ENCODE measurements around the gene RASAL2.
"Not testable (repeated sequence)": the region's sequence is repeated elsewhere in the genome, so short reads cannot be mapped to it uniquely, and the experiment has no call there.

Gene RASAL2

GRCh38 chr1:178345238-178345637 is 251.3 kb downstream of the RASAL2 start:
- ATAC-seq (no peak), DNase-seq (no peak)

- ATAC-seq, result no peak
- no peak for DNase-seq
These were observed 251.9 kb downstream of the RASAL2 start for GRCh38 chr1:178345807-178346206.

- ATAC-seq, result no peak
- DNase-seq, result no peak
These were observed 255.9 kb downstream of the RASAL2 start for GRCh38 chr1:178349801-178350200.

- ATAC-seq, DNase-seq: not testable (repeated sequence)
These were observed 258.0 kb downstream of the RASAL2 start for GRCh38 chr1:178351911-178352310.

- no peak for DNase-seq
- no peak for ATAC-seq
These were observed 259.0 kb downstream of the RASAL2 start for GRCh38 chr1:178352790-178353416.

GRCh38 chr1:178353524-178353923 is 259.6 kb downstream of the RASAL2 start:
- ATAC-seq, result no peak
- no peak for DNase-seq

- DNase-seq (no peak), ATAC-seq (no peak)
These were observed 260.9 kb downstream of the RASAL2 start for GRCh38 chr1:178354816-178355215.

GRCh38 chr1:178356299-178356698 is 262.4 kb downstream of the RASAL2 start:
- ATAC-seq, result no peak

GRCh38 chr1:178358456-178358855 is 264.6 kb downstream of the RASAL2 start:
- DNase-seq (no peak), ATAC-seq (no peak)

More at GRCh38 chr1:178356299-178356698, 262.4 kb downstream of the RASAL2 start:
- DNase-seq, result no peak

GRCh38 chr1:178360421-178360820 is 266.5 kb downstream of the RASAL2 start:
- no peak for DNase-seq
- ATAC-seq, result no peak

- ATAC-seq (no peak), DNase-seq (no peak)
These were observed 267.9 kb downstream of the RASAL2 start for GRCh38 chr1:178361847-178362246.

GRCh38 chr1:178362747-178363146 is 268.8 kb downstream of the RASAL2 start:
- ATAC-seq, result no peak
- no peak for DNase-seq

- DNase-seq (no peak), ATAC-seq (no peak)
These were observed 270.9 kb downstream of the RASAL2 start for GRCh38 chr1:178364782-178365181.

GRCh38 chr1:178367151-178367550 is 273.2 kb downstream of the RASAL2 start:
- DNase-seq, result no peak
- no peak for ATAC-seq

- ATAC-seq, result no peak
These were observed 274.3 kb downstream of the RASAL2 start for GRCh38 chr1:178368208-178368607.

GRCh38 chr1:178371235-178371634 is 277.3 kb downstream of the RASAL2 start:
- ATAC-seq, result no peak
- DNase-seq, result no peak

More at GRCh38 chr1:178368208-178368607, 274.3 kb downstream of the RASAL2 start:
- no peak for DNase-seq

- ATAC-seq, result no peak
These were observed 278.1 kb downstream of the RASAL2 start for GRCh38 chr1:178371933-178372388.

GRCh38 chr1:178374016-178374415 is 280.1 kb downstream of the RASAL2 start:
- DNase-seq (no peak), ATAC-seq (no peak)

More at GRCh38 chr1:178371933-178372388, 278.1 kb downstream of the RASAL2 start:
- DNase-seq, result no peak

GRCh38 chr1:178376008-178376407 is 282.1 kb downstream of the RASAL2 start:
- ATAC-seq, result no peak
- DNase-seq, result no peak

GRCh38 chr1:178379807-178380206 is 285.9 kb downstream of the RASAL2 start:
- ATAC-seq (no peak), DNase-seq (peak; percentile 5)

GRCh38 chr1:178382372-178382771 is 288.5 kb downstream of the RASAL2 start:
- DNase-seq (no peak), ATAC-seq (no peak)

- DNase-seq, result no peak
- ATAC-seq, result no peak
These were observed 291.8 kb downstream of the RASAL2 start for GRCh38 chr1:178385662-178386061.

GRCh38 chr1:178388418-178389145 is 294.7 kb downstream of the RASAL2 start:
- DNase-seq (no peak), ATAC-seq (no peak)

GRCh38 chr1:178389441-178389840 is 295.5 kb downstream of the RASAL2 start:
- DNase-seq, result no peak
- ATAC-seq, result no peak
